Measurements from ENCODE around the gene CPAMD8. TPM values are rescaled to one million over a fixed set of nuclear protein-coding genes. Genes with fewer than 3 reads are reported as not detected.

Gene CPAMD8
- total and polyA plus RNA-seq, 9 of the 15 experiments (the other 6 are each of a cell fraction or from before 2014, with no cell fraction given): 0.20 to 2.1 (median 1.3) TPM

GRCh38 chr19:16890461-16891184 is 136.0 kb downstream of the CPAMD8 start (continued):
- TF ChIP-seq RREB1 (CRISPR knock-in tag; IDR thresholded peaks at IDR 0.05) (0 out of 2 replicates have a peak, but pooled peaks have one; percentile 21), HMGXB4 (CRISPR knock-in tag; IDR thresholded peaks at IDR 0.05) (no peak), PKNOX1 (IDR thresholded peaks at IDR 0.05) (peak; percentile 88), STAG1 (CRISPR knock-in tag; IDR thresholded peaks at IDR 0.05; ENCODE audit: borderline replicate concordance) (no peak), ZNF589 (CRISPR knock-in tag; IDR thresholded peaks at IDR 0.05; ENCODE audit: low read depth) (peak; percentile 34), SMAD1 (IDR thresholded peaks at IDR 0.05; ENCODE audit: low read depth, low read length, partially characterized antibody) (no peak), DIDO1 (tag; IDR thresholded peaks at IDR 0.05; ENCODE audit: low read depth) (no peak), ZBTB2 (IDR thresholded peaks at IDR 0.05) (peak; percentile 63; the same call in 1 of the 2 replicates), EP300 (IDR thresholded peaks at IDR 0.05; ENCODE audit: low read length) (peak; percentile 93), E2F8 (IDR thresholded peaks at IDR 0.05; ENCODE audit: low read depth, partially characterized antibody) (peak; percentile 56), FOXA3 (CRISPR knock-in tag; conservative IDR thresholded peaks at IDR 0.05 in 1 of 2, IDR thresholded peaks at IDR 0.05 in 1 of 2) (peak in 1 of 2 experiments; percentile 39; a peak in 1 of 4 replicates), NFE2L1 (tag; IDR thresholded peaks at IDR 0.05; ENCODE audit: borderline replicate concordance, low read depth) (no peak), CREM (IDR thresholded peaks at IDR 0.05; ENCODE audit: low read depth) (peak; percentile 62; the same call in 1 of the 2 replicates)
